A172 (cell line): ENCODE measurements around the gene ARHGEF16. TPM values are rescaled to one million over a fixed set of nuclear protein-coding genes. Genes with fewer than 3 reads are reported as not detected.

Experiments
- DNase-seq: peaks from one replicate; pipeline ENCODE4 v3.0.0-alpha.2; 2015; ENCODE audit warnings: low spot score
- total RNA-seq: library from RNA; depleted of rRNA; stranded (reverse); fragments of >200 nt; shearing (Covaris generic); gene quantifications from 2 replicates; pipeline ENCODE4 v1.2.3, GENCODE V29; 2014

ARHGEF16 gene
- total RNA-seq, 1 experiment from 2014 or later: 3.6 TPM

- no peak for DNase-seq
Observed at GRCh38 chr1:3516911-3517675, 62.6 kb downstream of the ARHGEF16 start.

DNA sequence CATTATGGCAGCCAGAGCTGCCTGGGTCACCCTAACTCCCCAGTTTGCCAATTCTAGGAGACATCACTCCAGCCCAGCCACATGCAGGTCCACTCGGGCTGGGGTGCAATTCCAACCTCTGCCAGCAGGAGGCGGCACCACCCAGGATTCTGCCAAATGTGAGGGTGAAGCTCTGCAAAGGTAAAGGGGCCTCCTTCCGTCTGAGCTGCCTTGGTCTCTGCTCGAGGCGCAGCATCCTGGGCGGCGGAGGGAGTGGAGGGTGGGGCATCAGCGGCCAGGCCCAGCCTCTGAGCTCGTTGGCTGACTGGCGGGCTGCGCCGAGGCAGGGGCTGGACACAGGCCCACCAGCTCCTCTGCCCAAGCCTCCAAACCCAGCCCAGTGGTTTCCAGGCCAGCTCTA, 63.8 kb downstream of the ARHGEF16 start:
- DNase-seq: no peak

GRCh38 chr1:3518756-3519155, 64.3 kb downstream of the ARHGEF16 start:
- no peak for DNase-seq

DNA sequence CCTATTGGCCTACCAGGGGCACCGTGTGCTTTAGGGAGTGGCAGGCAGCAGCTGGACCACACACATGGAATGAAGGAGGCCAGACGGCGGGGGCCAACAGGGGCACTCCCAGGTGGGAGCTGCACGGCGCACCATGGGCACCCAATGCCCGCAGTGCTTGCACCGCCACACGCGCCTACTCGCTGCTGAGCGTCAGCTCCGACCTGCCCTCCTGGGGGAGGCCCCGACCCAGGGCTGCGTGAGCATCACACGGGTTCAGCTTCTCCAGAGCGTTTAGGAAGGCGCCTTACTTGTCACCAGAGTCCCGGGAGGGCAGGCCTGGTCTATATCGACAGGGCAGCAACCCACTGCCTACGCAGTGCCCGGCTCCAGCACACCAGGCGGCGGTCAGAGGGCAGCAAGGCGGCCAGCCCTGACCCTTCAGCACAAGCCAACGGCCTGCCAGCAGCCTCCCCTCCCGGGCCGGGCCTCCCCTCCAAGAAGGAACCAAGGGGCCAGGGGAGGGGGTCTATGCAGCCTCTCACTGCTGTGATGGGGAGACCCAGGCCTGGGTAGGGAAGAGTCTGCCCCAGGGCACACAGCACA, 64.9 kb downstream of the ARHGEF16 start:
- DNase-seq: no peak

GRCh38 chr1:3520419-3521378, 66.2 kb downstream of the ARHGEF16 start:
- no peak for DNase-seq

- DNase-seq: no peak
Observed at GRCh38 chr1:3521426-3521825, 67.0 kb downstream of the ARHGEF16 start.

DNA sequence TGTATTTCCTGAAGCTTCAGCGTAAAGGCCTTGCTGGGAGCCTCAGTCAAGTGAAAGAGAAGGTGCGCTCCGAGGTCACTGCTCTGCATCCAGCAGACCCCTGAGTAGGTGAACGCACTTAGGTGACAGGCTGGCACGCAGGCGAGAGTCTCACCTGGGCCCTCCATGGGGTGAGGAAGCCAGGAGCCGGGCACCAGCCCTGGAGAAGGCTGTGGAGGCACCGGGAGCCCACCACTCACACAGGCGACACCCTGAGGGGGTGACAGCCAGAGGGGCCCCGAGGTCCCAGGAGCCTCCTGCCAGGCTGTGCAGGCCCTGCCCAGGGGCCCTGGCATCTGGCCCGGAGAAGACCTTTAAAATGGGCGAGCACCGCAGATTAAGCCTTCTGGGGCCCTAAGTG, 67.6 kb downstream of the ARHGEF16 start:
- DNase-seq: no peak

- DNase-seq: no peak
Observed at GRCh38 chr1:3522564-3523265, 68.2 kb downstream of the ARHGEF16 start.

- no peak for DNase-seq
Observed at GRCh38 chr1:3523980-3524379, 69.5 kb downstream of the ARHGEF16 start.

- no peak for DNase-seq
Observed at GRCh38 chr1:3524556-3525203, 70.2 kb downstream of the ARHGEF16 start.

- DNase-seq: no peak
Observed at GRCh38 chr1:3525551-3526482, 71.4 kb downstream of the ARHGEF16 start.

DNA sequence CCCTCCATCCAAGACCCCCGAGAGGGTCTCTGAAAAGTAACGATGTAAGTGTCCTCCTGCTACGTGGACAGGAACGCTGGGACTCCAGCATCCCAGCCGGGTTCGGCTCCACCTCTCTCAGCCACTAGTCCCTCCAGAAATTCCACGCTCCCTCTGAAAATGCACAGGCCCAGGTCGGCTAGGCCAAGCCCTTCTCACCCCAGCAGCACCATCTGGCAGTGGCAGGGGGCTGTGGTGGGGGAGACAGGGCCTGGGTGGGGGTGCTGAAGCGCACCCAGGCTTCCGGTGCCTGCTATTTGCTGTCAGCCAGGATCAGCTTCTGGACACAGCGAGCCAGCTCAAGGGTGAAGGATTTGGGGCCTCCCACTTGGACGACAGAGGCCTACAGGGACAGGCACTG, 73.3 kb downstream of the ARHGEF16 start:
- no peak for DNase-seq

DNA sequence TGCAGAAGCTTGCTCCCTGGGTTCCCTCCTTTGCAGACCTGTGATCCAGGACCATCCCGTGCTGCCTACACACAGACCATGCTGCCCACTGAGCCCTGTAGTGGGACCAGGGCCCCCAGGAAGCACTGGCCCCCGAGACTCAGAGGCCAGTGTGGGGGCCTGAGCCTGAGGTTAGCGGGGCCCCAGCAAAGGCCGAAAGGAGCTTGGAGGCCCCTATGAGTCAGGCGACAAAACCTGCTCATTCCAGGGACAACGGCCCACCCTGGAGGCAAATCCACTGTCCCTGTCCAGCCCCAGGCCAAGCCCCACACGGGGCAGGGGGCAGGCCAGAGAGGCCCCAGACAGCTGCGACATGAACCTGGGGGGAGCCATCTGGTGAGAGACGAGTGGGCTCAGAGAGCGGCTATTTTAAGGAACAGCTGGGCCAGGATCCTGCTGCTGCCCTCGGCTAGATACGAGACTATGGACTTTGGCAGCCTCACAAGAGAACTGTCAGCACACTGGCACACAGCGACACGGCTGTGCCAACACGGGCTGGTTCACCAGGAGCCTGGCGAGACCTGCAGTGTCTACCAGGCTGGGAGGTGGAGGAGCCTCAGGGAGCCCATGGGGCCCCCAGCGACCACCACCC, 74.7 kb downstream of the ARHGEF16 start:
- no peak for DNase-seq

DNA sequence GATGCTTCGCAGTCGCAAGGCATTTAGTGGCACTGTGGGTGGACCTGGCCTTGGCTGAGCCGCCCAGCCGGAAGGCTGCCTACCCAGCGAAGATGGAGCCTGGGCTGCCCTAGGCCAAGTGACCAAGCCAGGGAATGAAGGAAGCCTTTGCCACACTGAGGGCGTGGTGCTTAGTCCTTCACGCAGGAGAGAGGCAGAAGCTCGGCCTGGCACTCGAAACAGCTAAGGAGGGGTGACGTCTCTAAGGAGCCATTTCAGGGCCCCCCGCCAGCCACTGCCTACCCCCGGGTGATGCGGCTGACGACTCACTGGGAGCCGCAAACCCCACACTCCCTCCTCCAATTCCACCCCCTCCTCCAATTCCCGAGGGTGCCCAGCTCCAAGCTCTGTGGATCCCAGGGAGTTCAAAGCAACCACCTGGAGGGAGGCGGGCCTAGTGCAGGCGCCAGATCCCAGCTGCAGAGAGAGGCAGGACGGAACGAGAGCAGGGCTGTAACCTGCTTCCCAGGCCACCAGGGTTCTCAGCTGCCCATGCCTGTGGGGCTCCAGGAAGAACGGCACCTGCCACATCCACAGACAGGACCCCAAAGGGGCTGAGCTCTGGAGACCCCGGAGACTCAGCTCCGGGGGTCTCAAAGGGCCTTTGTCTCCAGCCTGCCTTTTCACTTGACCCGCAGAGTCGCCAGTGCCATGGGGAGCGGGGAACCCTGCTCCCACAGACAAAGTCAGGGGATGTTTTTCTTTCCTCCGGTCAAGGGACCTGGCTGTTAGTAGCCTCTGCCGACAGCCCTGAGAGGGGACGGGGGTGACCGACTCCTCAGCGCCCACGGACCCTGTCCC, 75.8 kb downstream of the ARHGEF16 start:
- DNase-seq: no peak
